Hematopoietic multipotent progenitor cell treated with erythropoietin and hydrocortisone succinate and interleukin-3 and kit ligand, for 6 days (in vitro differentiated cells): ENCODE measurements around the gene NR5A2.

ENCODE experiments used
- DNase-seq: peaks from one replicate; pipeline ENCODE4 v3.0.0-alpha.2; 2015

NR5A2 gene

DNA sequence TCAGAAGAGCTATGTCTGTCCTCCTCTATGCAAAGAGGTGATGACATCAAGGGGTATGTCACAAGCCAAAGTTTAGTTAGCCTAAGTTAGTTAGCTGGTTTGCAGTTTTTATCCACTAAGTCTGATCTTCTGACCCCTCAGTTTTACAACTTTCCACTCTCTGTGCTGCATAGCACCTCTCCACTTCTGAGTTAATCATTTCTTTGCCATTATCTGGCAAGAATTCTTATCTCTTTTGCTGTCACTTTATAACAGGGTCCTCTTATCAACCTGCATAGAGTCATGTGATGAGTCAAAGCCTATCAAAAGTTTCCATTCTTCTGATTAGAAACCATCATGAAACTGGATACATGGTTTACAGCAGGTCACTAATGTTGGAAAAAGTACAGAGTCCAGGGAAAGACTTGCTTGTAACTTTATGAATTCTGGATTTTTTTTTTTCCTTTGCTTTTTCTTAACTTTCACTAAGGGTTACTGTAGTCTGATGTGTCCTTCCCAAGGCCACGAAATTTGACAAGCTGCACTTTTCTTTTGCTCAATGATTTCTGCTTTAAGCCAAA lies at the start of gene NR5A2:
TSS of gene NR5A2 (plus strand) at position 447 of the 560 bp plus-strand sequence. CDS start 138 bp downstream, outside the sequence.
- no peak for DNase-seq

DNA sequence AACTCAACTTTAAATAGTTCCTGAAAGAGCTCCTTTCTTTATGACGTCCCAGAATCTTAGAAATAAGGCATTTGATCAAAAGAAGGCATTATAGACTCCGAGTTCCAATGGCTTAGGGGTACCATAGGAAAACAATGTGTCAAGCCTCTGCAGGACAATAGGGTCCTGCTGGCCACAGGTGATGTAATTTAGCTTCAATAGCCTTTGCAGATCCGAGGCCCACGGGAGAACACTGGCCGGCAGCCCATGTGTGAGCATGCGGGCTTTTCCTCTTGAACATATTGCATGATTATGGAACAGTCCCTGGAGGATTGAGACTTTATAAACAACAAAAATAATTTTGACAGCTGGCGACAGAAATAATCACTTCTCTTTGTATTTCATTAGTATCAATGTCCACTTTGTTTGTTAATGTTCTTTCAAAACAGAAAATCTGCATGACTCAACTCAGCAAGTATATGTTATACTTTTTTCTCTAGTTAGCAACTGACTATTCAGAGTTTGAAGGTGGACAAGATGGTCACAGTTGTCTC lies 49.0 kb upstream of the NR5A2 start:
- DNase-seq = no peak

DNA sequence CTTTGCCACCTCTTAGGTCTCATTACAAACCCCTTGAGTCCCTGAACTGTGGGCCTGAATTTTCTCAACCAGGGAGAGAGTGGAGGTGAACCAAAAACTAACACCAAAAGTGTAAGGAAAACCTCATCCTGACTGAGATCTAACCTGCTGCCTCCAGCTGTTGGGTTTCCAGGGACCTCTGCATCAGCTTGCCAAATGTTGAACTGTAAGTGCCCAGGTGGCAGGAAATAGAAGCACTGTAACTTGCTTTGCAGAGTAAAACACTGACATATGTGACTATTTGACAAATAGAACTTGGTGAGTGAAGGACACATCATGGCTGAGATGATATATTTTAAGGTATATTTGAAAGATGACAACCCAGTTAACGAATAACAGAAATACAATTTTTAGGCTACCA lies 48.4 kb upstream of the NR5A2 start:
- no peak for DNase-seq

DNA sequence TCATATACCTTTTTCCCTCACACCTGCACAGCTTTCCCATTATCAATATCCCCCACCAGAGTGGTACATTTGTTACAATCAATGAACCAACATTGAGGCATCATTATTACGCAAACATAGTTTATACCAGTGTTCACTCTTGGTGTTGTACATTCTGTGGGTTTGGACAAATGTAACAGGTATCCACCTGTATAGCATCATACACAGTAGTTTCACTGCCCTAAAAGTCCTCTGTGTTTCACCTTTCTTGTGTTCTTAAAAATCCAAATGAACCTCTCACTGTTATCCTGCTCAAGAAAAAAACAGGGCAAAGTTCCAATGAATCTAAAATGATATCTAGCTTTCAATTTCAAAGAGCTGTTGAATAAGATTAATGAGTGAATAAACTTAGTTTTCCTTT lies 45.9 kb upstream of the NR5A2 start:
- DNase-seq = no peak

DNA sequence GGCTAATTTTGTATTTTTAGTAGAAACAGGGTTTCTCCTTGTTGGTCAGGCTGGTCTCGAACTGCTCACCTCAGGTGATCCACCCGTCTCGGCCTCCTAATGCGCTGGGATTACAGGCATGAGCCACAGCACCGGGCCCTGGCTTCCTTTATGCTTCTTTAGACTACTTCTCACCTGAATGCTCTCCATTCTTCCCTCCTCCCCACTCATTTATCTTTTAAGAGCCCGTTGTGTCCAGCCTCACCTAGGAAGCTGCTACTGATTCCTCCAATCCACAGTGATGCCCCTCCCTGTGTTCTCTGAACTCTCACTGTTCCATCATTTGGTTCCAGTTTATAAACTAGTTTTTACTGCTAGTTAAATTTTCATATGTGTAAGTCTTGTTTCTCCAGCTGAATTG lies 44.9 kb upstream of the NR5A2 start:
- no peak for DNase-seq

DNA sequence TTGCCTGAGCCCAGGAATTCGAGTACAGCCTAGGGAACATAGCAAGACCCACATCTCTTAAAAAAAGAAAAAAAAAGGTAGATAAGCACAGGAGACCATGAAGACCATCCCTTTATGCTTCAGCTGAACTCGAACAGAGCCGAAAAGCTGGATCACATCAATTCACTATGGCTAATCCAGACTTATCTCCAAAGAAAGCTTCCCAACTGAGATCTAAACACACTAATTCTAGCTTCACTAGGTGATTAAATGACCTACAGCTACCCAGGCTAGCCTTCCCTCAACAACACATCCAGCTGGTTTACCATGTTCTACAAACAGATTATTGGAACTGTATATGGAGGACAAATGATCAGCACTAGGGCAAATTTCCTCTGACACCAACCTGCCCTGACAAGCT lies 44.0 kb upstream of the NR5A2 start:
- DNase-seq = no peak

DNA sequence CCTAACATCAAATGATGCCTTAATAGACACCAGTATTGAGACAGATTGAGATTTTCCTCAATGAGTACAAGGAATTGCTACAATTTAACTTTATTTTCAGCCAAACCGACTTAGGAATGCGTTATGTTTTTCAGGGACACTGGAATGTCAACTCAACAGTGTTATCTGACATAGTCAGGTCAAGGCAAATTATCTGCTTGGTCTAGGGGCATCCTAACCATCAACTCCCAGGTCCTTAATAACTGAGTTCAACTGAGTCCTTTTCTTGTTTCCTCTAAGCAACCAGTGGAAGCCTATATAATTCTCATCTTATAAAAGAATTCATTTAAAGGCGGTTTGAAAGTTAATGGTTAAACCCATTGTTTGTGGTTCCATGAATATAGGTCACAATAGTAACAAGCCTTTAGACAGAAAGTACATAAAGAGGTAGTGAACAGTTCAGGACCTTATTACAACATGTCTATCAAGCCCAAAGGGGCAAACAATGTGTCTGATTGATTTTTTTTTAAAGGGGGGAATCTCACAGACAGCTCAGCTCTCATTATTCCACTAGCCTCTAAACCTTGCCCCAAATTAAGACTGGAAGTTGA lies 32.3 kb upstream of the NR5A2 start:
- DNase-seq = no peak

DNA sequence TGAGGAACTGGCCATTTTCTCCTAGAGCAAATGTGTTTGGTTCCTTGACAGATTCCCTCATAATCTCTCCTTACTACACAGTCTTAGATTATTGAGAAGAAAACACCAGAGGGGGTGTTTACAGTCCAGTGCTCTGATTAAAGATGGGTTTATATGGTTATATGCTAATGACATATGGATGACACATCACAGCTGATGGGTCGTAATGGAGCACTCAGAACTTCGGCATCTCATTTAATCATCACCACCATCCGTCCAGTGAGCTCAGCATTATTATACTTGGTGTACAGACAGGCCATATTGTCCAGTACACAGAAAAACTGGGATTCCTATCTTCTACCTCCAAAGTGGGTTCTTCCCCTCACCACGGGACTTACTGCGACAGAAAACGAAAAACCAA lies 22.3 kb upstream of the NR5A2 start:
- no peak for DNase-seq

DNA sequence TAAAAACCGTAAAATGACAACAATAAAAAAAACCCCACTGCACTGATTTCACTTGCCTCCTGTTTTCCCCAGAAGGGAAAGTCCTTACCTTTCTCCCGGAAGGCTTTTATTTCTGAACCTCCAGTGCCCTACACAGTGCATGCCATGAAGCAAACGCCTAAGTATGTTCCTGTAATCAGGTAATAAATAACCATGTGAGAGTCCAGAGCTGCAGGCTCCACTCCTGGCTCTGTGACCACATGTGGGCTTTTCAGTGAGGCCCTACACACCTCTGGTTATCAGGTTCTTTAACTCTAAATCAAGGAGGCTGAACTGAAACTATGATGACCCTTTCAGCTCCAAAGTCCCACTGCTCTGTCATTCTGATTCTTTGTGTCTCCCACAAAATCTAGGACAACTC lies 20.8 kb upstream of the NR5A2 start:
- no peak for DNase-seq

DNA sequence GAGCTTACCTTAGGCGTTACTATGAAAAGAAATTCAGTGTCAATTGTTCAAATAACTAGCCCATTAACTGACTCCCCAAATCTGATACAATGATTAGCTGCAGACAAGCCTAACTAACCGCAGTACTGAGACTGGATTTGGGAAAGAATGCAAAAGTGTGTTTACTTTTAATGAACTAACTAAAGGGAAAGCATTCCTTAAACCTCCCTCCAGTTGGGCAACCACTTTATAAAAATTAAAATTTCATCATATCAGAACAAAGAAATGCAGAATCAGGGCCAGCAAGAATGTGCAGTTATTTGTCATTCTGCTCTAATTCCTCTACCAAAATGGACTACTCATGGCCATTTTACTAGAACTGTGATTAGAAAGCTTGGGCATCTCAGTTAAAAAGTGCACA lies 11.7 kb upstream of the NR5A2 start:
- no peak for DNase-seq

DNA sequence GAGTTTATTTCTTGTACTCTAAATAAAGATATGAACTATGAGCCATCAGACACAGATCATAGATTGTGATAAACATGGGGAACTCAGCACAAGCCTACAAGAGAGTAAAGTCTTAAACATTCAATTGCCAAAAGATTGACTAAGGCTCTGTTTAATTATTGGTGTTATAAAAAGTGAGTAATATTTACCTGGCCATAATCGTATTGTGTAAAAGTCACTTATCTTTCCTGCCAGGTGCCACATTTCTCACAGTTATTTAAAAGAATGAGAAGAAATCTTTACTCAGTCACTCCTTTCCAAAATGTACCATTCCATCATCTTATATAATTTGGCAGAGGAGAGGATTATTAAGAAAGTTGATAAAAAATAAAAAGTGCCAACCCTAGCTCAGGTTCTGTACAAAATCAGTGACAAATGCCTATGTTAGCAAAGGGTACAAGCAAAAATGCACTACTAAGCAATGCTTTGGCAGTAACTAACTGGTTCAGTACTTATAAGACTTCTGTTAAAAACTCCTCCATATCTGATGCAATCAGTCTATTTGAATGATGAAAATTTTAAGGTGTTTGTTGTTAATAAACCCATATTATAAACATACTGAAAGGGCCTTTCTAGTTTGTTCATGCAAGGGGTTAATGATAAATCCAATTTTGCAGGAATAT lies 5.8 kb upstream of the NR5A2 start:
- DNase-seq = no peak

DNA sequence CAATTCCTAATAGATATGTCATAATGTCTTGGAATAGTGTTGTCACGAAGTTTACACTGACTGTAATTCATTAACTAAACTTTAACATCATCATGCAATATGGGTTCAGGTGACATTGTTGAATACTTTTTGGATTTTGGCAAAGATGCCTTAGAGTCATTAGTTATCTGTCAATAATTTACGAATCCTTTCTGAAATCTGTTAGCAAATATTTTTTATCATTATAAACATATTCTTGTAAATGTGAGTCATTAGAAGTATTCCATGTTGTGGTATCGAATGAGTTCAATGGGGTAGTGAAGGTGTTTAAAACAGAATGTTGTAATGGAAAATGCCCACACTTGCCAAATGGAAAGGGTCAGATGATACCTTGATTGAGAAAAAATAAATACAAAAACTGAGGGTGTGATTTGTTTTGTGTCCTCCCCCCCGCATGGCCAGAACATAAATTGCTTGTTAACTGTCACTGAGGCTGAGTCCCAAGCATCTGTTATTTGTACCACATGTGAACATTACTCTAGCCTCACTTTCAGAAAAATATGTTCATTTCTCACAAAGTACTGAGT lies 5.2 kb upstream of the NR5A2 start:
- DNase-seq = no peak

DNA sequence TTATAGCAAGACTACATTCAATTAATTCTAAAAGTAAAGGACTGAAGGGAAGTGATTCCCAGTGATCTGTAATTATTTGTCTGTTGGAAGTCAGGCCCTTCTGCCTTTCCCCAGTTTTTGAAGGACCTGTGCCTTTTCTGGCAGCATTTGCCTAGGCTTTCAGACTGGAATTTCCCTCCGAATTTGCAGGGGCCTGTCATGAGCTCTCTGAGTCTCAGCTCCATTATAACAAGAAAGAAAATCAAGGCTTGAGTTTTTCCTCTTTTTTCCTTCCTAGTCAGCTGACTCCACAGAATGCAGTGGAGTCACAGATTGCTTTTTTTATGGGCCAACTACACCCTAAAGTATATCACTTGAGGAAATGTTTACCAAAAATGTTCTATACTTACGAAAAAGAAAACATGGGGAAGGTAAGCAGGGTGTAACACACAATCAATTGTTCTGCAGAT lies 1.1 kb downstream of the NR5A2 start:
- no peak for DNase-seq

DNA sequence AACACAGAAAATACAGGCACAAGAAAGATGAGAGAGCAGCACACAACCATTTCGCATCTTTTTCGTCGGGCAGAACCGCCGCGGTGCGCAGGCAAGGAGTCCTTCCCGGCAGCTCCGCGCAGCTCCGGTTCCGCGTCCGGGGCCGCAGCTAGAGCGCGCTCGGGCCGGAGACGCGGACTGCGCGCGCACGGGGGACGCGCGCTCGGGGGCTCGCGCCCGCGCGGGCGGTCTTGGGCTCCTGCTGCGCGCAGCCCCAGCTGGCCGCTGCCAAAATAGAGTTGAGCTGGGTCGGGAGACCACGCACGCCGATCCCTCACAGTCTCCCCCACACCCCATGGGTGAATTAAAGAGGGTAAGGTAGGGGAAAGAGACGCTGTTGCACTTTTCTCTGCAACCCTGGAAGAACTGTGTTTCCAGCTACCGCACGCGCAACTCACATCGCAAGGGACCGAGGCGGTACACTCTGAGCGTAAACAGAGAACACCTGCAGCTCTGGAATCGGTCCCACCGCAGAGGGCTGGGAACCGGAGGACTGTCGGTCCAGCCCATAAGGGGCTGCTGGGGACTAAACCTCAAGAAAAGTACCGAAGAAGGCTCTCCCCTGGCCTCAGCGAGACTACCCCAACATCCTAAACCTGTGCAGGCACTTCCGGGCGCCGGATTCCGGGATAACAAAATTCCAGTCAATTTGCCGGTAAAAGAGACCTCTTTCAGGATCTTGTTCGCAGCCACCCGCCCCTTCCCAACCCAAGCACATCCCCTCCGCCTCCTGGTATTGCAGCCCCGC lies 1.7 kb downstream of the NR5A2 start:
- DNase-seq = peak; percentile 47

DNA sequence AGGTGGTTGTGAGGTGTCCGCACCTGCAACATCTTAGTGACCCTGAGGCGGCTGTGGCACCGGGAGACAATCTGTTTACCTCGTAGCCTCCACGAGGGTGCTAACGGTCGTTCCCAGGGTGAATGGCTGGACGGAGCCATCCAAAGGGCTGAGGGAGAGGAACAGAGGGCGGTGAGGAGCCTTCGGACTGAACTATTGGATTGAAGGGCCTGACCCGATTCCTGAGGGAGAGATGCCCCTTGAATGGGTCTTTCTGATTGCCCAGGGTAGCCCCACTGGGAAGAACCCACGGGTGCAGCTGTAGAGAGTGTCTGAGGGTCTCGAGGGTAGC lies 2.3 kb downstream of the NR5A2 start:
- DNase-seq = no peak

DNA sequence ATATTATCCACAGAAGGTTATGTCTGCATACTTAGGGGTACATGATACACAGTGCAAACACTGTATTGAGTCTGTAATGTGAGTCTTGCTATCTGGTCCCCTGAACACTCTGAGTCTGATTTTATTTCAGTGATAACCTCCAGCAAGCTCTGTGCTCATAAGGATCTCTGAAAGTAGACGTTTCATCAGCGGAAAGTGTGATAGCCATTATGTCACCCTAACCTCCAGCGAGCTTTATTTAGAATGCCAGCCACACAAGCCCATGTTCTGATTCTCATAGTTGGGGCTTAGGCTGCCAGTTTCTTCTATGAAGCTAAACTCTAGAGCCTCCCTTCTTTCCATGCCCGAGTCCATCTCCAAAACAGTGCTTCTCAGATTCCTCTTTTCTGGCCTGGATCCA lies 3.3 kb downstream of the NR5A2 start:
- no peak for DNase-seq

DNA sequence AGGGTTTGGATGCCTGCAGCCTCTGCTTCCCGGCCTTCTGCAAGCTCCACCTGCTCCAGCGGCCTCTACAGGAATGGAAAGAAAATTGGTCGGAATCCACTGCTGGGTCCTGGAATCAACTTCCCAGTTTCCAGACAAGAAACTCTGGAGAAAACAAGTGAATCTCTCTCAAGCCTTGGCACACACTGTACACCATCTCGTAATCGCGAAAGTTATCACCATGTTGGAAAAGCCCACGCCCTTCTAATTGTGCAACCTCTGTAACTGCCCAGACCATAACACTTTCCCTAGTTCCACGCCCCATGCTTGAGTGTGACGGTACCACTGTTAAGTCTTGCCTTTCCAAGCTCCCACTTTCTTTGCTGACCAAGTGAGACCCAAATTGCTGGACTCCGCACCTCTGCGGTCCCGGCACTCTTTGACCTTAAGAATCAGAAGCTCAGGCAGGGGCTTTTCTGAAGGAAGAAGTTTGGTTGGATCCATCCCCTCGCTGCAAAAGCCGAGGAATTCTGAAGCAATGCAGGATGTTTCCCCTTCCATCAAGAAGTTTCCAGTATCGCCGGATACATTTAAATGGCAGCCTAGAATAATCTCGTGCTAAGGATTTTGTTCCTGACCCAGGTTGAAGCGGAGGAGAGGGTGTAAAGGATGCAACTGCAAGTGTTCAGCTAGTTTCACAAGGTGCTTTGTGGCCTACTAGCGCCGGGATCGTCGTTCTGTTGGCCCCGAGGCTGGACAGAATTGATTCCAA lies 6.2 kb downstream of the NR5A2 start:
- peak; percentile 17 for DNase-seq

DNA sequence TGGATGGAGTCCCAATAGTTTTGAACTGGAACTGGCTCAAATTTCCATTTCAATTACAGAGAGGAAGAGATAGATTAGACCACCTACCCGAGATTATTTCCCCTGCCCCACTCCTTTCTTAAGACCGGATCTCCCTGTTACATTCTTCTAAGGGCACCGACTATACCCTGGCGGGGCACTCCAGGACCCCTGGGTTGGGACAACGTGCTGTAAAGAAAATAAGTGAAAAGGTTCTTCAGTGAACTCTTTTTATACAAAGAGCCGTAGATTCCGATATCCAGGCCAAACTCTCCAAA lies 6.7 kb downstream of the NR5A2 start:
- no peak for DNase-seq

DNA sequence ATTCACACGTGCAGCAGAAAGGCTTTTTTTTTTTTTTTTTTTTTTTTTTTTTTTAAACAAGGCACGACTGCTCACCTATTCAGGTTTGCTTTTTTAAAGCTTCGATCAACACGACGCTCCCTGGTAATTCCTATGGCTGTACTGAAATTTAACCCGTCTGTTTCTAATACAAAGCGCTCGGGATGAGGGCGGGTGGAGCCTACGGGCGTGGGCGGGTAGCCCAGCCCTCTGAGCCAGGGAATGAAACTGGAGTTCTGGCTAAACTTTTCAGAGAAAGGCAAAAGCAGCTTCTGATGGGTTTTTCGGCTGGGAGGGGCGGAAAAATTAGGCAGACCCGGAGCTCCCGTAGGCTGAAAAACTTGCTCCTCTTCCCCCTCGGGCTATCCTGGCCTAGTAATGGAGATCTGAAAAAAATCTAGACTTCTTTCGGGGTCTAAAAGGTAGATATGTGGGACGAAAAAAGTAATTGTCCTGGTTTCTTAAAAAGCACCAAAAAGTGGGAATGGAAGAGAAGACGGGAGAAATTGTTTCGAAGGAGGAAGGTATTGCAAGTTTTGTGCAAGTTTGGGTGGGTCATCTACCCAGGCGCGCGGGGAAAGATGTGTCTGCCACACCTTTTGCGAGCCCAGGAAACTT lies 7.4 kb downstream of the NR5A2 start:
- DNase-seq = no peak

DNA sequence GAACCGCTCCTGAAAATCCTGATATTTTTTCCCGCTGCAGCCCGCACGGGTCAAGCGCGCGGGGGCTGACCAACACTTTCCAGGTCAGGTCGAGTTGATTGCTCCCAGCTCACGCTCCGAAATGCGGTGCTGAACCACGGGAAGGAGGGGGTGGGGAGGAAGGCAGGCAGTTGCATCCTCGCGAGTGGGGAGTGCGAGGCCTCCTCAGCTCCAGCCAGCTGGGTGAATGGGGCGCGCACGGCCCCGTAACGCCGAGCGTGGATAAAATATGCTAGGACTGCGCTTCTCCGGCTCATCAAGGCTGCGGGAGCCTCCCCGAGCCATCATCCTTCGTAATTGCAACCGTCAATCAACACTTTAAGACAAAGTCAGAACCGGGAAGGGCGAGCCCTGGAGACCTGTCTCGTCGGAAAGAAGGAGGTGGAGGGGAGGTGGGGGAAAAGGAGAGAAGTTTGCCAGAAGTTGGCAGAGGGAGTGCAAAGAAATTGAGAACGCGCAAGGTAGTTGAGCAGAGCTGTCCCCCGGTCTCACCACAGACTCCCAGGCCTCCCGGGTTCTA lies 8.0 kb downstream of the NR5A2 start:
- DNase-seq = no peak

DNA sequence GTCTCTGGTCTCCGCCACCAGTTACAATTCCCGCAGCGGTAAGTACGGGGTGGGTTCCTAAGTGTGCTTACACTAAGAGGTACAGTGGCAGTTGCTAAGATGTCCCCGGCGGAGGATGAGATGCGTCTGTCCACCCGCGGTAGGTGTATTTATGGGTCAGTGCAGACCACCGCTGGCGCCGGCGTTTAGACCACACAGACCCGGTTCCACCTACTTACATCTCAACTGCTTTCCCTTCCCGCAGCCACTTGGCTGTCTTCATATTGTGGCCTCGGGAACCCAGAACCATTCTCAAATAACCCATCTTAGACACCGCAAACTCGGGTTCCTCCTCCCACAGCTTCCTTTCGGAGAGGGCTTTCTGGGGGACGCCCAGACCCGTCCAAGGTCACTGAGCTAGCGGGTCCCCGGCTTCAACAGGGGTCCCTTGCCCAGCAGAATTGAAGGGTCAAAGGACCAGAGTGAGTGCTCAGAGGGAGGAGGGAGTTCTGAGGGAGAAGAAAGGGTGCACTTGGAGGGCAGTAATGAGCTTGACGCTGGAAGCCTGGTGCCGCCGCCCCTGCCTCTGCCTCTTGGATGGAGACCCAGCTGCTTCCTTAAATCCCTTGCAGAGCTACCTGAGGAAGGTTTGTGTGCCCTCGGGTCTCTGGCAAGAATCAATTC lies 8.6 kb downstream of the NR5A2 start:
- no peak for DNase-seq
